Rectal smooth muscle tissue (tissue), 1 donor: ENCODE data around the gene PXMP4.
A peak's percentile ranks its signal among the peaks of the same experiment; 100 is the strongest.

ENCODE experiments used
- H3K27ac ChIP-seq: one replicate; pipeline ENCODE4 v1.7.0; 2013; ENCODE audit warnings: low read depth, low read length, inconsistent platforms
- H3K27me3 ChIP-seq: one replicate; pipeline ENCODE4 v1.7.0; 2013; ENCODE audit warnings: low read length; ENCODE audit not compliant: control insufficient read depth, insufficient read depth
- H3K36me3 ChIP-seq: one replicate; pipeline ENCODE4 v1.7.0; 2013; ENCODE audit warnings: low read length; ENCODE audit not compliant: control insufficient read depth, insufficient read depth
- H3K4me1 ChIP-seq: one replicate; pipeline ENCODE4 v1.7.0; 2013; ENCODE audit warnings: low read length; ENCODE audit not compliant: control insufficient read depth, insufficient read depth
- H3K4me3 ChIP-seq: one replicate; pipeline ENCODE4 v1.7.0; 2013; ENCODE audit warnings: low read length
- H3K9ac ChIP-seq: one replicate; pipeline ENCODE4 v1.7.0; 2013; ENCODE audit warnings: low read length

PXMP4 gene

GRCh38 chr20:33667245-33667675, 52.9 kb downstream of the PXMP4 start:
- peaks cover 22% of the 10 kb centered on the region for H3K4me1 ChIP-seq

GRCh38 chr20:33666293-33667244, 53.5 kb downstream of the PXMP4 start, which contains the start of gene ACTL10:
Gene ACTL10, plus strand, starts transcription at chr20:33666943. Its CDS starts 555 bp downstream, at chr20:33667498.
- Histone ChIP-seq H3K4me1 (peaks cover 22% of the 10 kb centered on the region), H3K27ac (peak within 1 kb of the TSS; percentile 81), H3K9ac (peak within 1 kb of the TSS; percentile 29), H3K36me3 (peaks cover 6% of the 10 kb centered on the region), H3K27me3 (no peaks in the 10 kb centered on the region), H3K4me3 (peak within 1 kb of the TSS; percentile 79)

More at GRCh38 chr20:33667245-33667675, 52.9 kb downstream of the PXMP4 start:
- Histone ChIP-seq H3K27ac (peak overlapping the region; percentile 81), H3K27me3 (no peaks in the 10 kb centered on the region), H3K4me3 (peak overlapping the region; percentile 79), H3K36me3 (peaks cover 6% of the 10 kb centered on the region), H3K9ac (no peak overlapping the region)

GRCh38 chr20:33664762-33665144, 55.4 kb downstream of the PXMP4 start:
- no peak overlapping the region for H3K9ac ChIP-seq
- H3K27ac ChIP-seq: no peak overlapping the region
- H3K36me3 ChIP-seq: peaks cover under 1% of the 10 kb centered on the region

GRCh38 chr20:33664085-33664761, 55.9 kb downstream of the PXMP4 start:
- Histone ChIP-seq H3K4me3 (peak overlapping the region; percentile 88), H3K9ac (peak overlapping the region; percentile 84), H3K36me3 (peaks cover under 1% of the 10 kb centered on the region), H3K27ac (peak overlapping the region; percentile 91), H3K4me1 (peaks cover 22% of the 10 kb centered on the region), H3K27me3 (no peaks in the 10 kb centered on the region)

More at GRCh38 chr20:33664762-33665144, 55.4 kb downstream of the PXMP4 start:
- Histone ChIP-seq H3K27me3 (no peaks in the 10 kb centered on the region), H3K4me1 (peaks cover 22% of the 10 kb centered on the region), H3K4me3 (no peak overlapping the region)

GRCh38 chr20:33663161-33664084, 56.7 kb downstream of the PXMP4 start:
- H3K27me3 ChIP-seq: no peaks in the 10 kb centered on the region
- H3K27ac ChIP-seq: peak overlapping the region; percentile 91
- peak overlapping the region; percentile 84 for H3K9ac ChIP-seq
- H3K4me3 ChIP-seq: peak overlapping the region; percentile 89
- peaks cover 22% of the 10 kb centered on the region for H3K4me1 ChIP-seq
- H3K36me3 ChIP-seq: peaks cover 5% of the 10 kb centered on the region

- Histone ChIP-seq H3K27me3 (no peaks in the 10 kb centered on the region), H3K4me3 (peak within 1 kb of the TSS; percentile 89), H3K27ac (peak within 1 kb of the TSS; percentile 91), H3K9ac (peak within 1 kb of the TSS; percentile 40), H3K36me3 (peaks cover 11% of the 10 kb centered on the region), H3K4me1 (peaks cover 16% of the 10 kb centered on the region)
These were observed 57.9 kb downstream of the PXMP4 start, which contains the start of gene C20orf144 for GRCh38 chr20:33662172-33662571. Gene C20orf144, plus strand, starts transcription at chr20:33662327. Its CDS starts 19 bp downstream, at chr20:33662346.

- no peak overlapping the region for H3K4me3 ChIP-seq
- no peak overlapping the region for H3K27ac ChIP-seq
- H3K36me3 ChIP-seq: peaks cover 11% of the 10 kb centered on the region
- H3K4me1 ChIP-seq: peaks cover 12% of the 10 kb centered on the region
- H3K27me3 ChIP-seq: no peaks in the 10 kb centered on the region
- no peak overlapping the region for H3K9ac ChIP-seq
These were observed 59.4 kb downstream of the PXMP4 start for GRCh38 chr20:33660685-33661058.

GRCh38 chr20:33660035-33660684, 60.0 kb downstream of the PXMP4 start:
- Histone ChIP-seq H3K27me3 (no peaks in the 10 kb centered on the region), H3K36me3 (peaks cover 11% of the 10 kb centered on the region), H3K9ac (no peak overlapping the region), H3K4me1 (peaks cover 12% of the 10 kb centered on the region), H3K4me3 (no peak overlapping the region), H3K27ac (no peak overlapping the region)

- Histone ChIP-seq H3K36me3 (peaks cover 11% of the 10 kb centered on the region), H3K9ac (no peak overlapping the region), H3K4me1 (peaks cover 12% of the 10 kb centered on the region)
These were observed 60.6 kb downstream of the PXMP4 start for GRCh38 chr20:33659341-33660034.

GRCh38 chr20:33658929-33659328, 61.2 kb downstream of the PXMP4 start:
- Histone ChIP-seq H3K36me3 (peaks cover 11% of the 10 kb centered on the region), H3K4me1 (peaks cover 7% of the 10 kb centered on the region), H3K4me3 (no peak overlapping the region), H3K27ac (no peak overlapping the region), H3K27me3 (no peaks in the 10 kb centered on the region), H3K9ac (no peak overlapping the region)

More at GRCh38 chr20:33659341-33660034, 60.6 kb downstream of the PXMP4 start:
- Histone ChIP-seq H3K27me3 (no peaks in the 10 kb centered on the region), H3K27ac (no peak overlapping the region), H3K4me3 (no peak overlapping the region)

GRCh38 chr20:33658510-33658909, 61.6 kb downstream of the PXMP4 start:
- H3K27me3 ChIP-seq: no peaks in the 10 kb centered on the region
- peaks cover 8% of the 10 kb centered on the region for H3K4me1 ChIP-seq
- no peak overlapping the region for H3K4me3 ChIP-seq
- H3K36me3 ChIP-seq: peaks cover 11% of the 10 kb centered on the region
- H3K9ac ChIP-seq: no peak overlapping the region
- no peak overlapping the region for H3K27ac ChIP-seq
